GM12878 (cell line): ENCODE measurements around the gene CAPN3. TPM values are rescaled to one million over a fixed set of nuclear protein-coding genes. Genes with fewer than 3 reads are reported as not detected.

ENCODE experiments used
- ATAC-seq: fragments of 200-7000 bp; cut with Tn5 transposase; 3 replicates; pipeline ENCODE4 v1.9.1; 2020; ENCODE audit warnings: mild to moderate bottlenecking, moderate library complexity
- BruUV-seq: library from RNA; stranded (reverse); fragments of 400-500 nt; replicated peaks from 2 replicates; lab custom pipeline; 2021; lab: Mats Ljungman, UMichigan
- CTCF ChIA-PET: fragments of 300-600 bp; sonication (Branson Sonifier 250); formaldehyde crosslinking; extraction: SDS; loops from one replicate; lab custom pipeline; 2021; ENCODE audit warnings: inconsistent platforms; lab: Yijun Ruan, JAX
- POLR2A ChIA-PET: fragments of 350-600 bp; formaldehyde crosslinking; extraction: SDS; loops from one replicate; lab custom pipeline; 2021; ENCODE audit warnings: inconsistent platforms; lab: Charles Lee
- RAD21 ChIA-PET: fragments of 300-600 bp; sonication (Branson Sonifier 250); formaldehyde crosslinking; loops from one replicate; lab custom pipeline; 2023; ENCODE audit warnings: antibody characterized with exemption; ENCODE audit not compliant: unreplicated experiment; lab: Charles Lee
- SMC1A ChIA-PET: fragments of 300-600 bp; sonication (Branson Sonifier 250); formaldehyde crosslinking; loops from one replicate; lab custom pipeline; 2023; ENCODE audit not compliant: unreplicated experiment, uncharacterized antibody; lab: Charles Lee
- DNase-seq: peaks from one replicate; pipeline ENCODE4 v3.0.0-alpha.2; 2011; ENCODE audit warnings: low read depth, low spot score
- FAIRE-seq: peaks from 3 replicates; lab custom pipeline; 2011; peaks lifted over from hg19 to GRCh38; lab: Jason Lieb, UNC
- H2AFZ ChIP-seq: 2 replicates; pipeline ENCODE4 v1.6.0; 2011; ENCODE audit warnings: low read depth, low read length, control low read depth; ENCODE audit not compliant: control insufficient read depth
- H3K27ac ChIP-seq: 2 replicates; pipeline ENCODE4 v1.5.1; 2011; ENCODE audit warnings: control low read depth; ENCODE audit not compliant: control insufficient read depth, insufficient read depth
- H3K27me3 ChIP-seq, 2 experiments: replicated peaks in 1 of 2; 2 replicates each; pipeline versions ENCODE4 v1.6.0 to v1.6.1; 2011; ENCODE audit warnings: low read length in 1 of 2; ENCODE audit not compliant: control insufficient read depth in 2 of 2, insufficient read depth in 2 of 2
- H3K36me3 ChIP-seq, 2 experiments: 2 replicates each; pipeline ENCODE4 v1.5.1; 2011; ENCODE audit warnings: low read length in 1 of 2; ENCODE audit not compliant: control insufficient read depth in 2 of 2, insufficient read depth in 2 of 2
- H3K4me1 ChIP-seq: 2 replicates; pipeline ENCODE4 v1.6.1; 2011; ENCODE audit warnings: mild to moderate bottlenecking, low read length, moderate library complexity, mixed read lengths; ENCODE audit not compliant: control insufficient read depth, insufficient read depth
- H3K4me2 ChIP-seq: 2 replicates; pipeline ENCODE4 v1.6.0; 2011; ENCODE audit warnings: control low read depth; ENCODE audit not compliant: control insufficient read depth, insufficient read depth
- H3K4me3 ChIP-seq: fragments of 200-600 bp; sonication (generic); 2 replicates; pipeline ENCODE4 v1.5.1; 2016
- H3K79me2 ChIP-seq: 2 replicates; pipeline ENCODE4 v1.6.0; 2011; ENCODE audit warnings: low read length; ENCODE audit not compliant: control insufficient read depth, insufficient read depth
- H3K9ac ChIP-seq: 2 replicates; pipeline ENCODE4 v1.8.0; 2011; ENCODE audit warnings: low read length, control low read depth, mixed read lengths; ENCODE audit not compliant: control insufficient read depth, insufficient read depth
- H3K9me3 ChIP-seq: replicated peaks from 3 replicates; pipeline ENCODE4 v1.5.1; 2011; ENCODE audit warnings: mild to moderate bottlenecking, low read length; ENCODE audit not compliant: control insufficient read depth, insufficient read depth
- H4K20me1 ChIP-seq: 2 replicates; pipeline ENCODE4 v1.6.0; 2011; ENCODE audit not compliant: control insufficient read depth, insufficient read depth
- BHLHE40 ChIP-seq, 2 experiments: fragments of 450-650 bp in 1 of 2; IDR thresholded peaks; 2 replicates each; pipeline ENCODE4 v1.6.1; 2011 to 2017; ENCODE audit warnings: low read depth in 2 of 2, borderline replicate concordance in 1 of 2, improper control_type of control experiment in 1 of 2, low read length in 1 of 2, mild to moderate bottlenecking in 1 of 2
- IKZF2 ChIP-seq, 2 experiments: fragments of 450-650 bp; IDR thresholded peaks; 2 replicates each; pipeline ENCODE4 v1.6.1; 2017; ENCODE audit warnings: mild to moderate bottlenecking in 2 of 2, moderate library complexity in 2 of 2
- NFYB ChIP-seq: IDR thresholded peaks from 2 replicates; pipeline ENCODE4 v1.6.1; 2011; ENCODE audit warnings: low read depth, mild to moderate bottlenecking, low read length, improper control_type of control experiment, moderate library complexity; ENCODE audit not compliant: insufficient read depth
- PAX8 ChIP-seq: fragments of 450-650 bp; IDR thresholded peaks from 2 replicates; pipeline ENCODE4 v1.6.1; 2017; ENCODE audit warnings: mild to moderate bottlenecking, moderate library complexity
- RBBP5 ChIP-seq: fragments of 200-600 bp; sonication (generic); conservative IDR thresholded peaks from 2 replicates; pipeline ENCODE4 v1.6.1; 2016
- TCF3 ChIP-seq: IDR thresholded peaks from 2 replicates; pipeline ENCODE4 v1.6.1; 2012; ENCODE audit warnings: low read depth, mild to moderate bottlenecking, low read length, borderline replicate concordance; ENCODE audit not compliant: insufficient read depth
- ZNF217 ChIP-seq: fragments of 450-650 bp; IDR thresholded peaks from 2 replicates; pipeline ENCODE4 v1.6.1; 2017; ENCODE audit warnings: antibody characterized with exemption, mild to moderate bottlenecking
- WGBS: methylation state at CpG from one replicate; pipeline ENCODE4 v1.1.6; 2016; ENCODE audit warnings: low lambda C conversion rate; ENCODE audit not compliant: insufficient replicate concordance, insufficient coverage; ENCODE audit errors: missing lambda C conversion rate; 5-methylcytosine and 5-hydroxymethylcytosine counted together
- in situ Hi-C: fragments of 300-500 bp; cut with MboI; formaldehyde crosslinking; loops from 9 replicates; pipeline ENCODE4 v1.14.3; 2018; ENCODE audit warnings: mixed read lengths
- intact Hi-C: fragments of 100-400 bp; cut with micrococcal nuclease; formaldehyde crosslinking; loops from one replicate; pipeline ENCODE4 v1.14.2; 2022; ENCODE audit not compliant: unreplicated experiment
- polyA plus RNA-seq, 11 experiments: library from polyadenylated mRNA; depleted of rRNA in 4 of 11; unstranded in 6 of 11; stranded (reverse) in 5 of 11; fragments of >200 nt; fragmentation: Nextera tagmentation in 4 of 11; fragmentation: Illumina TruSeq in 1 of 11; extraction: Ambion mirVana in 4 of 11; extraction: Trizol in 1 of 11; gene quantifications; 1 replicate in 1 of 11; 2 replicates in 10 of 11; pipeline versions ENCODE4 v1.2.1 to v1.2.3, GENCODE V29; 2011 to 2016; ENCODE audit warnings: inconsistent platforms in 2 of 11, missing spikeins in 2 of 11, low read depth in 1 of 11
- total RNA-seq, 4 experiments: library from RNA; depleted of rRNA in 3 of 4; stranded (reverse); fragments of >200 nt in 3 of 4; fragmentation: Illumina TruSeq in 1 of 4; extraction: Trizol in 1 of 4; gene quantifications; 2 replicates each; pipeline versions ENCODE4 v1.2.1 to v1.2.3, GENCODE V29; 2013 to 2021
- TF ChIP-seq, protein P1 (sequence below): fragments of 450-650 bp; IDR thresholded peaks from 2 replicates; pipeline ENCODE4 v1.6.1; 2016; ENCODE audit warnings: mild to moderate bottlenecking
- TF ChIP-seq, protein P2 (sequence below): fragments of 150-350 bp; IDR thresholded peaks from 2 replicates; pipeline ENCODE4 v1.6.1; 2016; ENCODE audit warnings: low read depth, low read length
- TF ChIP-seq, protein P3 (sequence below): fragments of 450-650 bp; IDR thresholded peaks from 2 replicates; pipeline ENCODE4 v1.6.1; 2017; ENCODE audit warnings: mild to moderate bottlenecking, low read depth, inconsistent platforms; ENCODE audit not compliant: poor library complexity, severe bottlenecking

The CAPN3 gene
- total and polyA plus RNA-seq, 10 of the 15 experiments (the other 5 are each of a cell fraction or from before 2014, with no cell fraction given) = 1.1 to 3.8 (median 2.4) TPM

DNA sequence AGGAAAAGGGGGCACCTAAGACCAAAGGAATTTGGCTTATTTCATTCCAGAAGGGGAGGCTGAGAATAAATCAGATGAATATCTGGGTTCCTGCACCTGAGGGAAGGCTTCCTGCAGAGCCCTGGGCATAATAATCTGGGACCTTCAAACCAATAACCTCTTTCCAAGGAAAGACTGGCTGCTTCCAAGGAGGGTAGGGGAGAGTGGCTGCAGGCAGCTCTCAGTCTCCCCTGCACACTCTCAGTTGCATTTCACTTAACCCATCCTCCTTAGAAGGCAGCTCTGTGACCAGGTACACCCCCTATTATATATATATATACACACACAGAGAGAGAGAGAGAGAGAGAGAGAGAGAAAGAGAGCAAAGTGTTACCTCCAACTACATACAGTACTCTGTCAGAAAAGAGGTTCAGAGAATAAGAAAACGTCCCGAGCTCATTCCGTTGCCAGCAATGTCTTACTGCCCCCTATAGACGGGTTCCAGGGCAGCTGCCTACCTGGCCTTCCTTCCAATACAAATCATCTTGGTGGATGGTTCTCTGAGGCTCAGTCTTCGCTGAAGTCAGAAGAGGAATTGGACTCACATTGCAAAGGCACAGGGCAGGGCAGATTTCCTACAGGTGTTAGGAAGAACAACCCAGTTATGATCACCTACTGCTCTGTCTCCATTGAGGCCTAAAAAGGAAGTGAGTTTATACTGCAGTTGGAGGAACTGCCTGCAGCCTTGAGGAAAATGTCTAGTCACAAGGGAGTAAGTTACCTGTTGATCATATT lies 26.1 kb downstream of the CAPN3 start (continued):
- TF ChIP-seq, protein P1, sequence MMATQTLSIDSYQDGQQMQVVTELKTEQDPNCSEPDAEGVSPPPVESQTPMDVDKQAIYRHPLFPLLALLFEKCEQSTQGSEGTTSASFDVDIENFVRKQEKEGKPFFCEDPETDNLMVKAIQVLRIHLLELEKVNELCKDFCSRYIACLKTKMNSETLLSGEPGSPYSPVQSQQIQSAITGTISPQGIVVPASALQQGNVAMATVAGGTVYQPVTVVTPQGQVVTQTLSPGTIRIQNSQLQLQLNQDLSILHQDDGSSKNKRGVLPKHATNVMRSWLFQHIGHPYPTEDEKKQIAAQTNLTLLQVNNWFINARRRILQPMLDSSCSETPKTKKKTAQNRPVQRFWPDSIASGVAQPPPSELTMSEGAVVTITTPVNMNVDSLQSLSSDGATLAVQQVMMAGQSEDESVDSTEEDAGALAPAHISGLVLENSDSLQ = no peak
- TF ChIP-seq, all 136 proteins: peak for 3

DNA sequence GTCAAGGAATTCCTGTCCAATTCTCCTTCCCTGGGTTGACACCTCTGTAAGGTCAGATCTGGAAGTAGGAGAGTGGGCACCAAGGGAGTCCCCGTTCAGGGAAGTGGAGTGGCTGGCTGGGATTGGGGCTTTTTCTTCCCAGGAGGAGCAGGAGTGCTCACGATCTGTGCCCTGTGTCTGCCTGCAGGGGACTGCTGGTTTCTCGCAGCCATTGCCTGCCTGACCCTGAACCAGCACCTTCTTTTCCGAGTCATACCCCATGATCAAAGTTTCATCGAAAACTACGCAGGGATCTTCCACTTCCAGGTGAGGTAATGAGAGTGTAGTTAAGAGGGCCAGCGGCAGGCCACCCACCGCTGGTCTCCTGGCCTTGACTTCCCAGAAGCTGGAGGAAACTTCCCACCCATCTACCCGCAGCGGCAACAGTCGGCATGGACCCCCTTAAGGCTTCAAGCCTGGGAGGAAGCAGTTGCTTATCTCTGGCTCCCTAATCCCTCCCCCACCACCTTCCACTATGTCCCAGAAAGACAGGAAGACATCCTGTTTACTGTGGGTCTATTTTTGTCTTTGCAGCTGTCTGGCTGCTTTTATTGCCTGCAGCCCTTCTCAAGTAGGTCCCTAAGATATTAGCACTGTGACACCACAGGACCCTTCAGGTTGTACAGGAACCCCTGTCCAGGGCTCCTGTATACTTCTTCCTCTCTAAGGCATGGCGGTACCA lies 26.8 kb downstream of the CAPN3 start:
- Histone ChIP-seq H4K20me1 (no peaks in the 10 kb centered on the region), H3K27me3 (no peaks in the 10 kb centered on the region), H3K36me3 (no peaks in the 10 kb centered on the region), H3K27ac (no peak overlapping the region), H3K9me3 (no peaks in the 10 kb centered on the region), H3K9ac (no peak overlapping the region), H2AFZ (no peak overlapping the region), H3K4me3 (no peak overlapping the region), H3K4me1 (no peaks in the 10 kb centered on the region), H3K4me2 (no peak overlapping the region), H3K79me2 (no peaks in the 10 kb centered on the region)
- ChIA-PET RAD21 (interaction anchor here (0.7 to 1.0 kb wide), 5 partner anchors 228 to 528 kb away, joined by 3 to 4 read pairs (median 3); no protein-coding TSS in a partner anchor), POLR2A (no interaction called here), SMC1A (interaction anchor here (1.1 to 1.5 kb wide), 3 partner anchors 10 to 248 kb away, joined by 3 to 5 read pairs (median 4); no protein-coding TSS in a partner anchor), CTCF (interaction anchor here (0.9 to 2.6 kb wide), 14 partner anchors 9 to 265 kb away, joined by 3 to 13 read pairs (median 4); no protein-coding TSS in a partner anchor)
- WGBS = 86% methylated on average over 12 of the region's 12 CpGs
- no peak for FAIRE-seq
- intact Hi-C loops = no loop called here
- ATAC-seq = no peak
- no TSS peak for BruUV-seq
- DNase-seq = no peak
- in situ Hi-C loops = no loop called here
- TF ChIP-seq, protein P2, sequence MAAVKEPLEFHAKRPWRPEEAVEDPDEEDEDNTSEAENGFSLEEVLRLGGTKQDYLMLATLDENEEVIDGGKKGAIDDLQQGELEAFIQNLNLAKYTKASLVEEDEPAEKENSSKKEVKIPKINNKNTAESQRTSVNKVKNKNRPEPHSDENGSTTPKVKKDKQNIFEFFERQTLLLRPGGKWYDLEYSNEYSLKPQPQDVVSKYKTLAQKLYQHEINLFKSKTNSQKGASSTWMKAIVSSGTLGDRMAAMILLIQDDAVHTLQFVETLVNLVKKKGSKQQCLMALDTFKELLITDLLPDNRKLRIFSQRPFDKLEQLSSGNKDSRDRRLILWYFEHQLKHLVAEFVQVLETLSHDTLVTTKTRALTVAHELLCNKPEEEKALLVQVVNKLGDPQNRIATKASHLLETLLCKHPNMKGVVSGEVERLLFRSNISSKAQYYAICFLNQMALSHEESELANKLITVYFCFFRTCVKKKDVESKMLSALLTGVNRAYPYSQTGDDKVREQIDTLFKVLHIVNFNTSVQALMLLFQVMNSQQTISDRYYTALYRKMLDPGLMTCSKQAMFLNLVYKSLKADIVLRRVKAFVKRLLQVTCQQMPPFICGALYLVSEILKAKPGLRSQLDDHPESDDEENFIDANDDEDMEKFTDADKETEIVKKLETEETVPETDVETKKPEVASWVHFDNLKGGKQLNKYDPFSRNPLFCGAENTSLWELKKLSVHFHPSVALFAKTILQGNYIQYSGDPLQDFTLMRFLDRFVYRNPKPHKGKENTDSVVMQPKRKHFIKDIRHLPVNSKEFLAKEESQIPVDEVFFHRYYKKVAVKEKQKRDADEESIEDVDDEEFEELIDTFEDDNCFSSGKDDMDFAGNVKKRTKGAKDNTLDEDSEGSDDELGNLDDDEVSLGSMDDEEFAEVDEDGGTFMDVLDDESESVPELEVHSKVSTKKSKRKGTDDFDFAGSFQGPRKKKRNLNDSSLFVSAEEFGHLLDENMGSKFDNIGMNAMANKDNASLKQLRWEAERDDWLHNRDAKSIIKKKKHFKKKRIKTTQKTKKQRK = no peak
- TF ChIP-seq, protein P3, sequence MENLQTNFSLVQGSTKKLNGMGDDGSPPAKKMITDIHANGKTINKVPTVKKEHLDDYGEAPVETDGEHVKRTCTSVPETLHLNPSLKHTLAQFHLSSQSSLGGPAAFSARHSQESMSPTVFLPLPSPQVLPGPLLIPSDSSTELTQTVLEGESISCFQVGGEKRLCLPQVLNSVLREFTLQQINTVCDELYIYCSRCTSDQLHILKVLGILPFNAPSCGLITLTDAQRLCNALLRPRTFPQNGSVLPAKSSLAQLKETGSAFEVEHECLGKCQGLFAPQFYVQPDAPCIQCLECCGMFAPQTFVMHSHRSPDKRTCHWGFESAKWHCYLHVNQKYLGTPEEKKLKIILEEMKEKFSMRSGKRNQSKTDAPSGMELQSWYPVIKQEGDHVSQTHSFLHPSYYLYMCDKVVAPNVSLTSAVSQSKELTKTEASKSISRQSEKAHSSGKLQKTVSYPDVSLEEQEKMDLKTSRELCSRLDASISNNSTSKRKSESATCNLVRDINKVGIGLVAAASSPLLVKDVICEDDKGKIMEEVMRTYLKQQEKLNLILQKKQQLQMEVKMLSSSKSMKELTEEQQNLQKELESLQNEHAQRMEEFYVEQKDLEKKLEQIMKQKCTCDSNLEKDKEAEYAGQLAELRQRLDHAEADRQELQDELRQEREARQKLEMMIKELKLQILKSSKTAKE = no peak
- TF ChIP-seq TCF3 (no peak), IKZF2 (IDR thresholded peaks at IDR 0.05) (no peak), PAX8 (no peak), BHLHE40 (IDR thresholded peaks at IDR 0.05; ENCODE audit: borderline replicate concordance in 1 of 2, low read depth in 2 of 2, low read length in 1 of 2) (no peak), ZNF217 (no peak), RBBP5 (no peak), NFYB (no peak)
